Stimulated activated CD8-positive, alpha-beta memory T cell treated with anti-CD3 and anti-CD28 coated beads, Interleukin-12 subunit alpha, Interleukin-12 subunit beta, amount 100 ng/mL, for 1 hour (primary cell): ENCODE measurements around the gene SUSD3.

Experiments
- DNase-seq: peaks from one replicate; pipeline ENCODE4 v3.0.0-alpha.2; 2020; ENCODE audit warnings: low read depth

Gene SUSD3

GRCh38 chr9:93053781-93054331 lies 4.6 kb upstream of the SUSD3 start:
- no peak for DNase-seq

GRCh38 chr9:93054758-93055704 lies 3.5 kb upstream of the SUSD3 start:
- DNase-seq, result no peak

GRCh38 chr9:93057042-93057702 lies 1.3 kb upstream of the SUSD3 start:
- no peak for DNase-seq

- no peak for DNase-seq
Observed at GRCh38 chr9:93057703-93058354, 672 bp upstream of the SUSD3 start.

- no peak for DNase-seq
Observed at GRCh38 chr9:93059011-93059714, 662 bp downstream of the SUSD3 start.

GRCh38 chr9:93059715-93060578 lies 1.4 kb downstream of the SUSD3 start:
- DNase-seq, result no peak

- DNase-seq, result no peak
Observed at GRCh38 chr9:93060746-93061259, 2.3 kb downstream of the SUSD3 start.

GRCh38 chr9:93061260-93061751 lies 2.8 kb downstream of the SUSD3 start:
- DNase-seq, result no peak

- DNase-seq, result no peak
Observed at GRCh38 chr9:93061791-93062763, 3.6 kb downstream of the SUSD3 start.

GRCh38 chr9:93064392-93065134 lies 6.1 kb downstream of the SUSD3 start:
- DNase-seq, result peak; percentile 76

GRCh38 chr9:93065135-93065720 lies 6.7 kb downstream of the SUSD3 start:
- no peak for DNase-seq

- DNase-seq, result no peak
Observed at GRCh38 chr9:93066978-93067603, 8.6 kb downstream of the SUSD3 start.

GRCh38 chr9:93068956-93069355 lies 10.5 kb downstream of the SUSD3 start:
- DNase-seq, result no peak

GRCh38 chr9:93071464-93071863 lies 13.0 kb downstream of the SUSD3 start:
- no peak for DNase-seq

- DNase-seq, result no peak
Observed at GRCh38 chr9:93072383-93072795, 13.9 kb downstream of the SUSD3 start.

- DNase-seq, result no peak
Observed at GRCh38 chr9:93076101-93076791, 17.7 kb downstream of the SUSD3 start.

- DNase-seq, result no peak
Observed at GRCh38 chr9:93076792-93077128, 18.3 kb downstream of the SUSD3 start.
